ENCODE results near the gene PHLDA3.

DNA sequence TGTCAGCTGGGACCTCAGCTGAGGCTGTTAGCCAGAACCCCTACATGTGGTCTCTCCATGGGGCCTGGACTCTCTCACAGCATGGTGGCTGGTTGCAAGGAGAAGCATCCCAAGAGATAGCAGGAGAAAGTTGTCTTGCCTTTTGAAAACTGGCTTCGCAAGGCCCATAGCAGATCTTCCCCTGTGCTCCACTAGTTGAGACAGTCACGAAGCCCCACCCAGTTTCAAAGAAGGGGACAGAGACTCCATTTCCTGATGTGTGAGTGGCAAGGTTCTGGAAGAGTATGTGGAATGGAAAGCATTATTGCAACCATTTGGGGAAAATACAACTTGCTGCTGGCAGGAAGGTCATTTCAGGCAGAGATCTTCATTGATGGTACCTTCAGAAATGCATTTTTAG lies 45.5 kb upstream of the PHLDA3 start:
- TF ChIP-seq, protein P1, sequence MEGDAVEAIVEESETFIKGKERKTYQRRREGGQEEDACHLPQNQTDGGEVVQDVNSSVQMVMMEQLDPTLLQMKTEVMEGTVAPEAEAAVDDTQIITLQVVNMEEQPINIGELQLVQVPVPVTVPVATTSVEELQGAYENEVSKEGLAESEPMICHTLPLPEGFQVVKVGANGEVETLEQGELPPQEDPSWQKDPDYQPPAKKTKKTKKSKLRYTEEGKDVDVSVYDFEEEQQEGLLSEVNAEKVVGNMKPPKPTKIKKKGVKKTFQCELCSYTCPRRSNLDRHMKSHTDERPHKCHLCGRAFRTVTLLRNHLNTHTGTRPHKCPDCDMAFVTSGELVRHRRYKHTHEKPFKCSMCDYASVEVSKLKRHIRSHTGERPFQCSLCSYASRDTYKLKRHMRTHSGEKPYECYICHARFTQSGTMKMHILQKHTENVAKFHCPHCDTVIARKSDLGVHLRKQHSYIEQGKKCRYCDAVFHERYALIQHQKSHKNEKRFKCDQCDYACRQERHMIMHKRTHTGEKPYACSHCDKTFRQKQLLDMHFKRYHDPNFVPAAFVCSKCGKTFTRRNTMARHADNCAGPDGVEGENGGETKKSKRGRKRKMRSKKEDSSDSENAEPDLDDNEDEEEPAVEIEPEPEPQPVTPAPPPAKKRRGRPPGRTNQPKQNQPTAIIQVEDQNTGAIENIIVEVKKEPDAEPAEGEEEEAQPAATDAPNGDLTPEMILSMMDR (IDR thresholded peaks at IDR 0.05) = no peak
- no peak for TF ChIP-seq ZFX (IDR thresholded peaks at IDR 0.05; ENCODE audit: borderline replicate concordance)
